ENCODE results near the gene NFAT5.
"Not testable (repeated sequence)": the region's sequence is repeated elsewhere in the genome, so short reads cannot be mapped to it uniquely, and the experiment has no call there.

The NFAT5 gene

GRCh38 chr16:69555437-69555836 lies 10.3 kb upstream of the NFAT5 start:
- DNase-seq (ENCODE audit: low spot score): no peak
- no peak overlapping the region for H2AK5ac ChIP-seq (ENCODE audit: low read depth, low read length)
- no peak overlapping the region for H2BK120ac ChIP-seq (ENCODE audit: low read depth, low read length)
- H3K9me3 ChIP-seq (replicated peaks in 1 of 2; ENCODE audit: control insufficient read depth in 2 of 2, insufficient read depth in 1 of 2, low read depth in 1 of 2, low read length in 2 of 2): peaks cover 0 to 3% of the 10 kb centered on the region in 2 donors
- H3K27ac ChIP-seq (replicated peaks; ENCODE audit: low read length): no peak overlapping the region
- H3K36me3 ChIP-seq (replicated peaks in 1 of 2; ENCODE audit: control insufficient read depth in 2 of 2, insufficient read depth in 2 of 2, low read length in 2 of 2): no peaks in the 10 kb centered on the region
- no peak overlapping the region for H3K23ac ChIP-seq (ENCODE audit: low read depth, low read length, poor library complexity)
- H3K4ac ChIP-seq (ENCODE audit: low read length): no peak overlapping the region
- WGBS, 2 donors (ENCODE audit: extremely low coverage in 2 of 2, insufficient read length in 2 of 2, insufficient replicate concordance in 1 of 2): no CpG with 5 or more reads among the region's 1 CpG
- no peak overlapping the region for H2BK5ac ChIP-seq (ENCODE audit: low read length)
- H4K91ac ChIP-seq (ENCODE audit: low read depth, low read length, poor library complexity): no peak overlapping the region
- H2BK12ac ChIP-seq (ENCODE audit: low read length): no peak overlapping the region
- H3K4me2 ChIP-seq (ENCODE audit: insufficient read depth, low read length, poor library complexity, severe bottlenecking): no peak overlapping the region
- peaks cover 0 to 6% of the 10 kb centered on the region in 2 donors for H3K4me1 ChIP-seq (ENCODE audit: control insufficient read depth in 2 of 2, insufficient read depth in 1 of 2, low read depth in 1 of 2, low read length in 2 of 2)
- no peak overlapping the region for H3K9ac ChIP-seq (ENCODE audit: low read depth, low read length, poor library complexity)
- H3K27me3 ChIP-seq (ENCODE audit: control insufficient read depth in 3 of 3, insufficient read depth in 3 of 3, low read depth in 1 of 3, low read length in 3 of 3): no peaks in the 10 kb centered on the region
- no peaks in the 10 kb centered on the region for H3K79me1 ChIP-seq (ENCODE audit: low read depth, low read length)
- H2AFZ ChIP-seq (ENCODE audit: low read length): no peak overlapping the region
- no peak overlapping the region for H2BK15ac ChIP-seq (ENCODE audit: low read length)
- H4K8ac ChIP-seq (ENCODE audit: low read depth, low read length): no peak overlapping the region
- no peak overlapping the region for H3K18ac ChIP-seq (ENCODE audit: low read length)
- no peak overlapping the region for H3K4me3 ChIP-seq (ENCODE audit: low read length in 2 of 2)
- no peak overlapping the region for H3K14ac ChIP-seq (ENCODE audit: low read length)

DNA sequence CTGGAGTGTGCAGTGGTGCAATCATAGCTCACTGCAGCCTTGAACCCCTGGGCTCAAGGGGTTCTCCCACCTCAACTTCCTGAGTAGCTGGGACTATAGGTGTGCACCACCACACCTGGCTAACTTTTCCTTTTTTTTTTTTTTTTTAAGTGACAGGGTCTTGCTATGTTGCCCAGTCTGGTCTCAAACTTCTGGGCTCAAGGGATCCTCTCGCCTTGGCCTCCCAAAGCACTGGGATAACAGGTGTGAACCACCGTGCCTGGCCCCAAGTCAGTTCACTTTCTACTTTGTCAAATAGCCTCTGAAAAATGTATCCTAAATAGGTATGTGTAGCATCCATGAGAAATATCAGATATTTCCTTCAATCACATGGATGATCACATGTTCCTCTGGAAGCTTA lies 9.9 kb upstream of the NFAT5 start:
- Histone ChIP-seq H2AFZ (ENCODE audit: low read length) (no peak overlapping the region), H3K4me3 (ENCODE audit: low read length in 2 of 2) (no peak overlapping the region), H3K27ac (replicated peaks; ENCODE audit: low read length) (no peak overlapping the region), H3K4me2 (ENCODE audit: insufficient read depth, low read length, poor library complexity, severe bottlenecking) (no peak overlapping the region), H3K23ac (ENCODE audit: low read depth, low read length, poor library complexity) (no peak overlapping the region), H2BK120ac (ENCODE audit: low read depth, low read length) (no peak overlapping the region), H2AK5ac (ENCODE audit: low read depth, low read length) (no peak overlapping the region), H3K14ac (ENCODE audit: low read length) (no peak overlapping the region), H2BK12ac (ENCODE audit: low read length) (no peak overlapping the region), H4K8ac (ENCODE audit: low read depth, low read length) (no peak overlapping the region), H4K91ac (ENCODE audit: low read depth, low read length, poor library complexity) (no peak overlapping the region), H3K79me1 (ENCODE audit: low read depth, low read length) (no peaks in the 10 kb centered on the region), H3K27me3 (ENCODE audit: control insufficient read depth in 3 of 3, insufficient read depth in 3 of 3, low read depth in 1 of 3, low read length in 3 of 3) (no peaks in the 10 kb centered on the region), H2BK5ac (ENCODE audit: low read length) (no peak overlapping the region), H3K18ac (ENCODE audit: low read length) (no peak overlapping the region), H3K36me3 (replicated peaks in 1 of 2; ENCODE audit: control insufficient read depth in 2 of 2, insufficient read depth in 2 of 2, low read length in 2 of 2) (no peaks in the 10 kb centered on the region), H3K9ac (ENCODE audit: low read depth, low read length, poor library complexity) (no peak overlapping the region), H3K9me3 (replicated peaks in 1 of 2; ENCODE audit: control insufficient read depth in 2 of 2, insufficient read depth in 1 of 2, low read depth in 1 of 2, low read length in 2 of 2) (peaks cover 0 to 3% of the 10 kb centered on the region in 2 donors), H2BK15ac (ENCODE audit: low read length) (no peak overlapping the region), H3K4me1 (ENCODE audit: control insufficient read depth in 2 of 2, insufficient read depth in 1 of 2, low read depth in 1 of 2, low read length in 2 of 2) (peaks cover 0 to 6% of the 10 kb centered on the region in 2 donors), H3K4ac (ENCODE audit: low read length) (no peak overlapping the region)
- no CpG with 5 or more reads among the region's 2 CpGs for WGBS, 2 donors (ENCODE audit: extremely low coverage in 2 of 2, insufficient read length in 2 of 2, insufficient replicate concordance in 1 of 2)
- DNase-seq (ENCODE audit: low spot score): no peak

GRCh38 chr16:69559164-69559563 lies 6.6 kb upstream of the NFAT5 start:
- H3K4me1 ChIP-seq (ENCODE audit: control insufficient read depth in 2 of 2, insufficient read depth in 1 of 2, low read depth in 1 of 2, low read length in 2 of 2): peaks cover under 1% of the 10 kb centered on the region in 2 donors
- no peak overlapping the region for H3K27ac ChIP-seq (replicated peaks; ENCODE audit: low read length)
- H3K9me3 ChIP-seq (replicated peaks in 1 of 2; ENCODE audit: control insufficient read depth in 2 of 2, insufficient read depth in 1 of 2, low read depth in 1 of 2, low read length in 2 of 2): peaks cover 0 to 3% of the 10 kb centered on the region in 2 donors
- H4K8ac ChIP-seq (ENCODE audit: low read depth, low read length): no peak overlapping the region
- no peak overlapping the region for H3K9ac ChIP-seq (ENCODE audit: low read depth, low read length, poor library complexity)
- no peak overlapping the region for H2BK120ac ChIP-seq (ENCODE audit: low read depth, low read length)
- H3K4me2 ChIP-seq (ENCODE audit: insufficient read depth, low read length, poor library complexity, severe bottlenecking): no peak overlapping the region
- H3K27me3 ChIP-seq (ENCODE audit: control insufficient read depth in 3 of 3, insufficient read depth in 3 of 3, low read depth in 1 of 3, low read length in 3 of 3): no peaks in the 10 kb centered on the region
- H2BK12ac ChIP-seq (ENCODE audit: low read length): no peak overlapping the region
- H3K79me1 ChIP-seq (ENCODE audit: low read depth, low read length): no peaks in the 10 kb centered on the region
- no peak overlapping the region for H2AFZ ChIP-seq (ENCODE audit: low read length)
- H4K91ac ChIP-seq (ENCODE audit: low read depth, low read length, poor library complexity): no peak overlapping the region
- no peak overlapping the region for H2BK15ac ChIP-seq (ENCODE audit: low read length)
- H3K36me3 ChIP-seq (replicated peaks in 1 of 2; ENCODE audit: control insufficient read depth in 2 of 2, insufficient read depth in 2 of 2, low read length in 2 of 2): no peaks in the 10 kb centered on the region
- no peak overlapping the region for H2AK5ac ChIP-seq (ENCODE audit: low read depth, low read length)
- H3K4ac ChIP-seq (ENCODE audit: low read length): no peak overlapping the region
- no peak overlapping the region for H2BK5ac ChIP-seq (ENCODE audit: low read length)
- no CpG with 5 or more reads among the region's 2 CpGs for WGBS, 2 donors (ENCODE audit: extremely low coverage in 2 of 2, insufficient read length in 2 of 2, insufficient replicate concordance in 1 of 2)
- no peak overlapping the region for H3K4me3 ChIP-seq (ENCODE audit: low read length in 2 of 2)
- no peak overlapping the region for H3K14ac ChIP-seq (ENCODE audit: low read length)
- DNase-seq (ENCODE audit: low spot score): no peak
- no peak overlapping the region for H3K23ac ChIP-seq (ENCODE audit: low read depth, low read length, poor library complexity)
- no peak overlapping the region for H3K18ac ChIP-seq (ENCODE audit: low read length)

- DNase-seq (ENCODE audit: low spot score); H2BK5ac ChIP-seq (ENCODE audit: low read length); H3K4me3 ChIP-seq (ENCODE audit: low read length in 2 of 2); H2BK15ac ChIP-seq (ENCODE audit: low read length); H3K36me3 ChIP-seq (replicated peaks in 1 of 2; ENCODE audit: control insufficient read depth in 2 of 2, insufficient read depth in 2 of 2, low read length in 2 of 2); H2AFZ ChIP-seq (ENCODE audit: low read length); H2BK120ac ChIP-seq (ENCODE audit: low read depth, low read length); H2AK5ac ChIP-seq (ENCODE audit: low read depth, low read length); H4K8ac ChIP-seq (ENCODE audit: low read depth, low read length); H2BK12ac ChIP-seq (ENCODE audit: low read length); H4K91ac ChIP-seq (ENCODE audit: low read depth, low read length, poor library complexity); H3K79me1 ChIP-seq (ENCODE audit: low read depth, low read length); H3K18ac ChIP-seq (ENCODE audit: low read length); H3K4me2 ChIP-seq (ENCODE audit: insufficient read depth, low read length, poor library complexity, severe bottlenecking); H3K14ac ChIP-seq (ENCODE audit: low read length); H3K23ac ChIP-seq (ENCODE audit: low read depth, low read length, poor library complexity); H3K4me1 ChIP-seq (ENCODE audit: control insufficient read depth in 2 of 2, insufficient read depth in 1 of 2, low read depth in 1 of 2, low read length in 2 of 2); H3K4ac ChIP-seq (ENCODE audit: low read length); H3K9me3 ChIP-seq (replicated peaks in 1 of 2; ENCODE audit: control insufficient read depth in 2 of 2, insufficient read depth in 1 of 2, low read depth in 1 of 2, low read length in 2 of 2); H3K9ac ChIP-seq (ENCODE audit: low read depth, low read length, poor library complexity); H3K27ac ChIP-seq (replicated peaks; ENCODE audit: low read length); H3K27me3 ChIP-seq (ENCODE audit: control insufficient read depth in 3 of 3, insufficient read depth in 3 of 3, low read depth in 1 of 3, low read length in 3 of 3): not testable (repeated sequence)
- WGBS, 2 donors (ENCODE audit: extremely low coverage in 2 of 2, insufficient read length in 2 of 2, insufficient replicate concordance in 1 of 2): no CpG with 5 or more reads among the region's 2 CpGs
Measured at GRCh38 chr16:69561367-69561766, 4.4 kb upstream of the NFAT5 start.
